Stomach smooth muscle (tissue), 2 donors: Measurements from ENCODE around the gene SH3BP2.

Experiments
- H3K27ac ChIP-seq: one replicate; pipeline ENCODE4 v1.7.0; 2013; ENCODE audit warnings: mild to moderate bottlenecking, low read length, inconsistent platforms
- H3K27me3 ChIP-seq, 2 donors: one replicate each; pipeline ENCODE4 v1.7.0; 2013; ENCODE audit warnings: low read length in 2 of 2; ENCODE audit not compliant: insufficient read depth in 2 of 2, control insufficient read depth in 1 of 2
- H3K36me3 ChIP-seq, 2 donors: one replicate each; pipeline ENCODE4 v1.7.0; 2013; ENCODE audit warnings: low read length in 2 of 2; ENCODE audit not compliant: control insufficient read depth in 2 of 2, insufficient read depth in 2 of 2
- H3K4me1 ChIP-seq: one replicate; pipeline ENCODE4 v1.7.0; 2013; ENCODE audit warnings: low read length; ENCODE audit not compliant: control insufficient read depth, insufficient read depth
- H3K4me3 ChIP-seq, 2 donors: one replicate each; pipeline ENCODE4 v1.7.0; 2013; ENCODE audit warnings: low read length in 2 of 2
- H3K9ac ChIP-seq, 2 donors: one replicate each; pipeline ENCODE4 v1.7.0; 2013; ENCODE audit warnings: low read length in 2 of 2, mild to moderate bottlenecking in 1 of 2
- H3K9me3 ChIP-seq, 2 donors: one replicate each; pipeline ENCODE4 v1.7.0; 2013; ENCODE audit warnings: low read length in 2 of 2; ENCODE audit not compliant: control insufficient read depth in 2 of 2
- donor health status: healthy.
- donor health status: Pancreatic carcinoma.

The SH3BP2 gene

GRCh38 chr4:2799971-2800690 is 7.2 kb downstream of the SH3BP2 start:
- Histone ChIP-seq H3K9me3 (no peaks in the 10 kb centered on the region), H3K27me3 (no peaks in the 10 kb centered on the region), H3K36me3 (no peaks in the 10 kb centered on the region), H3K9ac (peak overlapping the region in 1 of 2 donors; percentile 9), H3K27ac (peak overlapping the region; percentile 18), H3K4me1 (peaks cover 74% of the 10 kb centered on the region), H3K4me3 (peak overlapping the region in 1 of 2 donors; percentile 54)

DNA sequence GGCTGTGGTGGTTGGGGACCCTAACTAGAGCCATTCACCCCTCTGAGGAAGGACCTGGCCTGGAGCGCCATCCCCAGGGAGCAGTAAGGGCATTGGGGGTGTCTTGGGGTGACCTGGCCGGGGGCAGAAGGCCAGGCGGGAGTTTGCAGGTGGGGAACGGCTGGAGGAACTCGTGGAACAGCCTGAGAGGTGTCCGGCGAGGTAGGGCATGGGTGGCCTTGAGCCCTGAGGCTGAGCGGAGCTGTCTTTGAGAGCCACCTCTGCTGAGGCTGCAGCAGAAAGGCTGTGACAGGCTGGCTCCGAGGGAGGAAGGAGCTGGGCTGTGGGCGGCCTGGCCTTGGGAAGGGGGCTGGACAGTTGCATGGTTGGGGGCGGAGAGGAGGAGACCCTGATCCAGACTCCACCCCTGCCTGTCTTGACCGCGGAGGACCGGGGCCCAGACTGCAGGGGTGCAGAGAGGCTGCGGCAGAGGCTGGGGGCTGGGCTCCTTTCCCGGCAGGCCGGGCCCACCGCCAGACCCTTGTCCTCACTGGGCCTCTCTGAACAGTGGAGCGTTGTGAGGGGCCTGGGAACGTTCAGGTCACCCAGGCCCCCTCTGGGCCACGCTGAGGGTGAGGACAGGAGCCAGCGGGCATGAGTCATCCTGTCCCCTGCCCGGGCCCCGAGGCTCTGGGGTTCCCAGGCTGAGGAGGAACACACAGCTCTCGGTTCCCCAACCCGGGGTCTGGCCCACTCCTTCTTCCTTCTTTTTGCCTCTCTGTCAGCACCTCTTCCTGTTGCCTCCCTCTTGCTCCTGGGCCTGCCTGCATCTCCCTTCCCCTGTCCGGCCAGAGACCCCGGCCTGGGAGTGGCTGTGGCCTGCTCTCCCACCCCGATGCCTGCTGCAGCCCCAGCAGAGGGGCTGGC is 8.1 kb downstream of the SH3BP2 start:
- Histone ChIP-seq H3K27ac (peak overlapping the region; percentile 67), H3K27me3 (no peaks in the 10 kb centered on the region), H3K4me1 (peaks cover 75% of the 10 kb centered on the region), H3K36me3 (no peaks in the 10 kb centered on the region), H3K9me3 (no peaks in the 10 kb centered on the region), H3K9ac (peak overlapping the region; percentile 9 to 47), H3K4me3 (peak overlapping the region in 1 of 2 donors; percentile 54)

- no peaks in the 10 kb centered on the region for H3K9me3 ChIP-seq
- no peaks in the 10 kb centered on the region for H3K27me3 ChIP-seq
- no peak overlapping the region for H3K4me3 ChIP-seq
- H3K27ac ChIP-seq = no peak overlapping the region
- peaks cover 73% of the 10 kb centered on the region for H3K4me1 ChIP-seq
- H3K9ac ChIP-seq = no peak overlapping the region
- no peaks in the 10 kb centered on the region for H3K36me3 ChIP-seq
These were observed 10.0 kb downstream of the SH3BP2 start for GRCh38 chr4:2802618-2803531.

- peaks cover 68% of the 10 kb centered on the region for H3K4me1 ChIP-seq
- no peak overlapping the region for H3K4me3 ChIP-seq
- H3K27ac ChIP-seq = no peak overlapping the region
These were observed 11.0 kb downstream of the SH3BP2 start for GRCh38 chr4:2803624-2804448.

DNA sequence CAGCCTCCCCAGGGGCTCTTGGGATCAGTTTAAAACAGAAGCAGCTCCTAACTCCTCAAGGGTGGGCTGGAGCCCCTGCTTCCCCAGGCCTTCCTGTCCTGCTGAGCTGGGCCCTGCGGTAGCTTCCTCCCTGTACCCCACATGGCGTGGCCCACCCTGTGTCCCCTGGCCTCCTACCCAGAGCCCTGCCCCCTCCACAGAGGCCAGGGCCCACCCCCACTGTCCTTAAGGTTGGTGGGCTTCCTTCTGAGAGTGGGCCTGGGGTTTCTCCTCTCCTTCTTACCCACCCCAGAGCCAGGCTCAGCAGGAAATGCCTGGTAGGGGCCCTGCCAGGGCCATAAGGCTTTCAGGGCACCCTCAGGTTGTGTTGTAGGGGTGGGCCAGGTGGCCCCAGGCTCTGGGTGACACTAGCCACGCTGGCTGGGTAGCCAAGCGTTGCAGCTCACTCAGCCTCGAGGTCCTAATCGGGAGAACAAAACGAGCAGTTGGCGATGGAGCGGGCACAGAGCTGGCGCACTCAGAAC is 11.6 kb downstream of the SH3BP2 start:
- no peaks in the 10 kb centered on the region for H3K9me3 ChIP-seq
- no peaks in the 10 kb centered on the region for H3K36me3 ChIP-seq
- peaks cover 65% of the 10 kb centered on the region for H3K4me1 ChIP-seq
- H3K4me3 ChIP-seq = no peak overlapping the region
- no peak overlapping the region for H3K9ac ChIP-seq
- no peaks in the 10 kb centered on the region for H3K27me3 ChIP-seq
- no peak overlapping the region for H3K27ac ChIP-seq

More at GRCh38 chr4:2803624-2804448, 11.0 kb downstream of the SH3BP2 start:
- Histone ChIP-seq H3K9ac (no peak overlapping the region), H3K27me3 (no peaks in the 10 kb centered on the region), H3K36me3 (no peaks in the 10 kb centered on the region), H3K9me3 (no peaks in the 10 kb centered on the region)

- no peaks in the 10 kb centered on the region for H3K9me3 ChIP-seq
- peaks cover 62% of the 10 kb centered on the region for H3K4me1 ChIP-seq
- no peaks in the 10 kb centered on the region for H3K36me3 ChIP-seq
- no peak overlapping the region for H3K4me3 ChIP-seq
- no peak overlapping the region for H3K9ac ChIP-seq
- H3K27ac ChIP-seq = no peak overlapping the region
- H3K27me3 ChIP-seq = no peaks in the 10 kb centered on the region
These were observed 12.2 kb downstream of the SH3BP2 start for GRCh38 chr4:2804973-2805501.

DNA sequence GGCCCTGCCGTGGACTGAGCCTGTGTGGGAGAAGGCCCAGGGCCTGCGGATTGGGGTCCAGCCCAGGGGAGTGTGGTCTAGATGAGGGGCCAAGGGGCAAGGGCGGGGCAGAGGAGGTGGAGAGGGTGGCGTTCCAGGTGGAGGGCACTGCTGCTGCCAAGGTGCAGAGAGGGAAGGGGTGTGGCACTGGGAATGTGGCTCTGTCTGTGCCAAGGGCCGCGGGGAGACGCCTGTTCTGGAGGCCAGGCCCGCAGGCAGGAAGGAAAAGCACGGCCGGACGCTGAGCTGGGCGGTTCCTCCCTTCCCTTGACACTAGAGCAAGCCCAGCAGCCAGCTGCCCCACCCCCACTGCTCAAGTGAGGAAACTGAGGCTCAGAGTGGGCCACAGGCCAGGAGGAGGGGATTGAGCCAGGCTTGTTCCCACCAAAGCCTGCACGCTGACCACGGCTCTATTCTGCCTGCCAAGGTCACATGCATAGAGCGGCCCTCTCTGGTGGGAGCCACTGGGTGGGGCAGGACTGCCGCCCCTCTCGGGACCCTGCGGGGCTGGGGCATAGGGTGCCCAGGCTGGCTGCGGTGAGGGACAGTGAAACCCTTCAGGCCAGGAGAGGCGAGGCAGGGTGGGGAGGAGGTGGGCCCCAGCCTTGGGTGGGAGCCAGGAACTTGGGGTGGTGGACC is 13.0 kb downstream of the SH3BP2 start:
- H3K4me1 ChIP-seq = peaks cover 57% of the 10 kb centered on the region
- H3K27ac ChIP-seq = no peak overlapping the region
- no peaks in the 10 kb centered on the region for H3K9me3 ChIP-seq
- H3K4me3 ChIP-seq = peak overlapping the region in 1 of 2 donors; percentile 15
- no peaks in the 10 kb centered on the region for H3K36me3 ChIP-seq
- no peaks in the 10 kb centered on the region for H3K27me3 ChIP-seq
- no peak overlapping the region for H3K9ac ChIP-seq

DNA sequence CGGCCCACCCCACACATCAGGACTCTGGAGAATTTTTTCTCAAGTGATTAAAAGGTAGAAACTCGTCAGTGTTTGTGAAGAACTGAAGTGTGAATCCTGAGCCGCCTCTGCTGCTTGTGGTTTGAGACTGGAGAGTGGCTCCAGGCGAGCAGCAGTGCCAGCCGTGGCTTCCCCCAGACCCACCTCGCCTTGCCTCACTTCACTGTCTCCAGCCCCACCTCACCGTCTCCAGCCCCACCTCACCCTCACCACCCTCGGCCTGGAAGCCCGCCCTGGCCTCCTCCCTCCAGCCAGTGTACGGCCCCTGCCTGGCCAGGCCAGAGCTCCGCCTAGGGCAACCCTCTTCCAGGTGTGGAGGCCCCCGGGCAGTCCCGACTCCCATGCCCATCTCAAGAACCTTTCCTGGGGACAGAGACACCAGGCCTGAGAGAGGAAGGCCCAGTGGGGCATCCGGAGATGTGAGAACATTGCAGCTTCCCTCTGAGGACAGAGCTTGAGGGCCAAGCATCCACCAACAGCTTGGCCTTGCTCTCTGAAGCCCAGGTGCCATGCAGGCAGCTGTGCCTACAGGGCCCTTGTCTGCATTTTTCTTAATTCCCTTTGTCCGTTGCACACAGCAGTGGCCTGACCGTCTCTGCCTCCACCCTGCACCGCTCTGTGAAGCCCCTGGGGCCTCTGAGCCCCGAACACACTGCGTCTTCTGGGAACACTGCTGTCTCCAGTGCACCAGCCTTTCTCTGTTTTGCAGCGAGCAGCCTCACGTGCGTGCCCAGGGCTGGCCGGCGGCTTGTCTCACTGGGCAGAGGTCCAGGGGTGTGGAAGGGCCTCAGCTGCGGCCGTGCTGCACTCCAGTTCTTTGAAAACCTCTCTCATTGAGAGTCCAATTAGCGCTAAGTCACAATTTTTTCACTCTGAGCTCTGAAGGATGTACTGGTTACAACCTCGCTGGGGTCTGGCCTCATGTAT is 13.8 kb downstream of the SH3BP2 start:
- peak overlapping the region in 1 of 2 donors; percentile 22 for H3K4me3 ChIP-seq
- H3K4me1 ChIP-seq = peaks cover 58% of the 10 kb centered on the region
- H3K27me3 ChIP-seq = no peaks in the 10 kb centered on the region
- H3K36me3 ChIP-seq = no peaks in the 10 kb centered on the region
- H3K27ac ChIP-seq = peak overlapping the region; percentile 18
- no peaks in the 10 kb centered on the region for H3K9me3 ChIP-seq
- no peak overlapping the region for H3K9ac ChIP-seq
